Loucy (cell line): ENCODE measurements around the gene UFC1.

Experiments used
- CTCF ChIP-seq: fragments of 200-600 bp; sonication (generic); conservative IDR thresholded peaks from 2 replicates; pipeline ENCODE4 v1.5.1; 2014; ENCODE audit warnings: mild to moderate bottlenecking, antibody characterized with exemption, low read length
- EZH2phosphoT487 ChIP-seq: fragments of 200-600 bp; IDR thresholded peaks from 2 replicates; pipeline ENCODE4 v1.6.1; 2018; ENCODE audit warnings: antibody characterized with exemption, mild to moderate bottlenecking, moderate library complexity, borderline replicate concordance

GRCh38 chr1:161198194-161198896 is 44.6 kb downstream of the UFC1 start:
- TF ChIP-seq CTCF (no peak), EZH2phosphoT487 (no peak)
